ENCODE data around the gene ZFAND2A.
A peak's percentile ranks its signal among the peaks of the same experiment; 100 is the strongest.

ZFAND2A gene

DNA sequence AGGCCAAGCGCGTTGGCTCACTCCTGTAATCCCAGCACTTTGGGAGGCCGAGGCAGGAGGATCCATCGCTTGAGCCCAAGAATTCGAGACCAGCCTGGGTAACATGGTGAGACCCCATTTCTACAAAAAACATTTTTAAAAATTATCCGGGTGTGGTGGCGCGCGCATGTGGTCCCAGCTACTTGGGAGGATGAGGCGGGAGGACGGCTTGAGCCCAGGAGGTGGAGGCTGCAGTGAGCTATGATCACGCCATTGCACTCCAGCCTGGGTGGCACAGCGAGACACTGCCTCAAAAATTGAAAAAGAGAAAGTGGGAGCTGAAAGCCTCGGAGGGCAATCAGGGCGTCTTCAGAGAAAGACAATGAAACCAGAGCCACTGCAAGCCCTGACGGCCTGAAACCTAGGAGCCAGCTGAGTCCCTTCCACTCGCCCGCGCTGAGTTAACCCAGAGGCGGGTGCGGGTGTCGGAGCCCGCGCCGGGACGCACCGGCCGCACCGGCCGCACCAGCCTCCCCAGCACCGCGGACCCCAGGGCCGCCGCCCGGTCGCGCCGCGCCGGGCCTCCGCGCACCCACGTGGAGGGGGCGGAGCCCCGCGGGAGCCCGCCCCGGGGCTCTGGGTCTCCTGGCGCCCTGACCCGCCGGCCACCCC is 22.4 kb downstream of the ZFAND2A start:
- ATAC-seq, result peak; percentile 83
- TF ChIP-seq ZFP30 (CRISPR knock-in tag; IDR thresholded peaks at IDR 0.05), result no peak
- TF ChIP-seq, protein P1, sequence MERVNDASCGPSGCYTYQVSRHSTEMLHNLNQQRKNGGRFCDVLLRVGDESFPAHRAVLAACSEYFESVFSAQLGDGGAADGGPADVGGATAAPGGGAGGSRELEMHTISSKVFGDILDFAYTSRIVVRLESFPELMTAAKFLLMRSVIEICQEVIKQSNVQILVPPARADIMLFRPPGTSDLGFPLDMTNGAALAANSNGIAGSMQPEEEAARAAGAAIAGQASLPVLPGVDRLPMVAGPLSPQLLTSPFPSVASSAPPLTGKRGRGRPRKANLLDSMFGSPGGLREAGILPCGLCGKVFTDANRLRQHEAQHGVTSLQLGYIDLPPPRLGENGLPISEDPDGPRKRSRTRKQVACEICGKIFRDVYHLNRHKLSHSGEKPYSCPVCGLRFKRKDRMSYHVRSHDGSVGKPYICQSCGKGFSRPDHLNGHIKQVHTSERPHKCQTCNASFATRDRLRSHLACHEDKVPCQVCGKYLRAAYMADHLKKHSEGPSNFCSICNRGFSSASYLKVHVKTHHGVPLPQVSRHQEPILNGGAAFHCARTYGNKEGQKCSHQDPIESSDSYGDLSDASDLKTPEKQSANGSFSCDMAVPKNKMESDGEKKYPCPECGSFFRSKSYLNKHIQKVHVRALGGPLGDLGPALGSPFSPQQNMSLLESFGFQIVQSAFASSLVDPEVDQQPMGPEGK (CRISPR knock-in tag; IDR thresholded peaks at IDR 0.05; ENCODE audit: borderline replicate concordance), result no peak
- TF ChIP-seq, protein P2, sequence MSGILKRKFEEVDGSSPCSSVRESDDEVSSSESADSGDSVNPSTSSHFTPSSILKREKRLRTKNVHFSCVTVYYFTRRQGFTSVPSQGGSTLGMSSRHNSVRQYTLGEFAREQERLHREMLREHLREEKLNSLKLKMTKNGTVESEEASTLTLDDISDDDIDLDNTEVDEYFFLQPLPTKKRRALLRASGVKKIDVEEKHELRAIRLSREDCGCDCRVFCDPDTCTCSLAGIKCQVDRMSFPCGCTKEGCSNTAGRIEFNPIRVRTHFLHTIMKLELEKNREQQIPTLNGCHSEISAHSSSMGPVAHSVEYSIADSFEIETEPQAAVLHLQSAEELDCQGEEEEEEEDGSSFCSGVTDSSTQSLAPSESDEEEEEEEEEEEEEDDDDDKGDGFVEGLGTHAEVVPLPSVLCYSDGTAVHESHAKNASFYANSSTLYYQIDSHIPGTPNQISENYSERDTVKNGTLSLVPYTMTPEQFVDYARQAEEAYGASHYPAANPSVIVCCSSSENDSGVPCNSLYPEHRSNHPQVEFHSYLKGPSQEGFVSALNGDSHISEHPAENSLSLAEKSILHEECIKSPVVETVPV (CRISPR knock-in tag; IDR thresholded peaks at IDR 0.05), result no peak
- no peak for TF ChIP-seq ZNF8 (CRISPR knock-in tag; IDR thresholded peaks at IDR 0.05)

DNA sequence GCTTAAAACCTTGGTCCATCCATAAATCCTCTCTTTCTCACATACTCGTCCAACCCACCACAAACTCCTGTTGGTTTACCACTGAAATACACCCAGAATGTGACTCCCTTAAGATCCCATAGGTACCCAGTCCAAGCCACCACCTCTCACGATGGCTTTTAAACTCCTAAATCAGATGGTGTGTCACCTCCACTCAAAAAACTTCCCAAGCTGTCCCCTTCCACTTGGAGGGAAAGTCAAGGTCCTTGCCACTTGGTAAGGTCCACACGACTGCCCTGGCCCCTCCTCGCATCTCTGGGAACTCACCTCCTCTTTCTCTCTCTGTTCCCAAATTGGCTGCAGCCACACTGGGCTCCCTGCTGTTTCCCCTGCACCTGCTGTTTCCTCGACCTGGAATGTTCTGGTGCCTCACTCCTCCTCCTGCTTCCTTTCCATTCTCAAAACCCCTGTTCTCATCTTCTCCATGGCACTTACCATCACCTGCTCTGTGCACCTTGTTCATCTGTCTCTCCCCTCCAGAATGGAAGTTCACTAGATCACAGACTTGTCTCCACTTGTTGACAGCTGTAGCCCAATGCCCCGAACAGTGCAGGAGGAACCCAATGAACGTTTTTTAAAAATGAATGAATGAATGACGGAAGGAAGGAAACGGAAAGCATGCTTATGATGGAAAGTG is 23.0 kb downstream of the ZFAND2A start:
- ATAC-seq, result peak; percentile 13
- no peak for TF ChIP-seq ZC3H10 (CRISPR knock-in tag; IDR thresholded peaks at IDR 0.05)
- no peak for TF ChIP-seq ZNF565 (CRISPR knock-in tag; conservative IDR thresholded peaks at IDR 0.05; ENCODE audit: low read depth)
- no peak for TF ChIP-seq ZNF70 (CRISPR knock-in tag; IDR thresholded peaks at IDR 0.05)
- TF ChIP-seq, protein P3, sequence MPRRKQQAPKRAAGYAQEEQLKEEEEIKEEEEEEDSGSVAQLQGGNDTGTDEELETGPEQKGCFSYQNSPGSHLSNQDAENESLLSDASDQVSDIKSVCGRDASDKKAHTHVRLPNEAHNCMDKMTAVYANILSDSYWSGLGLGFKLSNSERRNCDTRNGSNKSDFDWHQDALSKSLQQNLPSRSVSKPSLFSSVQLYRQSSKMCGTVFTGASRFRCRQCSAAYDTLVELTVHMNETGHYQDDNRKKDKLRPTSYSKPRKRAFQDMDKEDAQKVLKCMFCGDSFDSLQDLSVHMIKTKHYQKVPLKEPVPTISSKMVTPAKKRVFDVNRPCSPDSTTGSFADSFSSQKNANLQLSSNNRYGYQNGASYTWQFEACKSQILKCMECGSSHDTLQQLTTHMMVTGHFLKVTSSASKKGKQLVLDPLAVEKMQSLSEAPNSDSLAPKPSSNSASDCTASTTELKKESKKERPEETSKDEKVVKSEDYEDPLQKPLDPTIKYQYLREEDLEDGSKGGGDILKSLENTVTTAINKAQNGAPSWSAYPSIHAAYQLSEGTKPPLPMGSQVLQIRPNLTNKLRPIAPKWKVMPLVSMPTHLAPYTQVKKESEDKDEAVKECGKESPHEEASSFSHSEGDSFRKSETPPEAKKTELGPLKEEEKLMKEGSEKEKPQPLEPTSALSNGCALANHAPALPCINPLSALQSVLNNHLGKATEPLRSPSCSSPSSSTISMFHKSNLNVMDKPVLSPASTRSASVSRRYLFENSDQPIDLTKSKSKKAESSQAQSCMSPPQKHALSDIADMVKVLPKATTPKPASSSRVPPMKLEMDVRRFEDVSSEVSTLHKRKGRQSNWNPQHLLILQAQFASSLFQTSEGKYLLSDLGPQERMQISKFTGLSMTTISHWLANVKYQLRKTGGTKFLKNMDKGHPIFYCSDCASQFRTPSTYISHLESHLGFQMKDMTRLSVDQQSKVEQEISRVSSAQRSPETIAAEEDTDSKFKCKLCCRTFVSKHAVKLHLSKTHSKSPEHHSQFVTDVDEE (CRISPR knock-in tag; IDR thresholded peaks at IDR 0.05), result no peak
- TF ChIP-seq ZFP30 (CRISPR knock-in tag; IDR thresholded peaks at IDR 0.05), result no peak
- TF ChIP-seq, protein P1 (CRISPR knock-in tag; IDR thresholded peaks at IDR 0.05; ENCODE audit: borderline replicate concordance), result no peak
- TF ChIP-seq SNAI2 (CRISPR knock-in tag; IDR thresholded peaks at IDR 0.05), result no peak
- TF ChIP-seq BACH2 (CRISPR knock-in tag; IDR thresholded peaks at IDR 0.05; ENCODE audit: borderline replicate concordance), result no peak
- TF ChIP-seq OSR1 (CRISPR knock-in tag; IDR thresholded peaks at IDR 0.05), result no peak
- TF ChIP-seq, protein P4, sequence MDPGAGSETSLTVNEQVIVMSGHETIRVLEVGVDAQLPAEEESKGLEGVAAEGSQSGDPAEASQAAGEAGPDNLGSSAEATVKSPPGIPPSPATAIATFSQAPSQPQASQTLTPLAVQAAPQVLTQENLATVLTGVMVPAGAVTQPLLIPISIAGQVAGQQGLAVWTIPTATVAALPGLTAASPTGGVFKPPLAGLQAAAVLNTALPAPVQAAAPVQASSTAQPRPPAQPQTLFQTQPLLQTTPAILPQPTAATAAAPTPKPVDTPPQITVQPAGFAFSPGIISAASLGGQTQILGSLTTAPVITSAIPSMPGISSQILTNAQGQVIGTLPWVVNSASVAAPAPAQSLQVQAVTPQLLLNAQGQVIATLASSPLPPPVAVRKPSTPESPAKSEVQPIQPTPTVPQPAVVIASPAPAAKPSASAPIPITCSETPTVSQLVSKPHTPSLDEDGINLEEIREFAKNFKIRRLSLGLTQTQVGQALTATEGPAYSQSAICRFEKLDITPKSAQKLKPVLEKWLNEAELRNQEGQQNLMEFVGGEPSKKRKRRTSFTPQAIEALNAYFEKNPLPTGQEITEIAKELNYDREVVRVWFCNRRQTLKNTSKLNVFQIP (CRISPR knock-in tag; IDR thresholded peaks at IDR 0.05; ENCODE audit: borderline replicate concordance, low read depth), result no peak
- no peak for TF ChIP-seq ESRRG (CRISPR knock-in tag; IDR thresholded peaks at IDR 0.05)

DNA sequence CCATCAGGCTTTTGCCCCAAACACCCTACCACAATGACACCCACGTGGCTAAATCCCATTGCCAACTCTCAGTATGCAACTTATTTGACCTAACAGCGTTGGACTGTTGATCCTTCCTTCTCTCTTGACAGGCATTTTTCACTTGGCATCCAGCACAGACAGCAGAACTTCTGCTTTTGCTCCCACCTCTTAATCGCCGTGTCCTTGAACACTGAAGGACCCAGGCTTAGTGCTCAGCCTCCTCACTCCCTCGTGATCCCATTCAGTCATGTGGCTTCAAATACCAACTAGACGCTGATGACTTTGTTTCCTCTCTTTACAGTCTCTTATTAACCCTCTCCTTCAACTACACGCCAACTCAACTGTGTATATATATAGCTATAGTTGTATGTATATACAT is 25.0 kb downstream of the ZFAND2A start:
- TF ChIP-seq ARNTL (CRISPR knock-in tag; IDR thresholded peaks at IDR 0.05; ENCODE audit: borderline replicate concordance, low read depth), result no peak
- ATAC-seq, result no peak

DNA sequence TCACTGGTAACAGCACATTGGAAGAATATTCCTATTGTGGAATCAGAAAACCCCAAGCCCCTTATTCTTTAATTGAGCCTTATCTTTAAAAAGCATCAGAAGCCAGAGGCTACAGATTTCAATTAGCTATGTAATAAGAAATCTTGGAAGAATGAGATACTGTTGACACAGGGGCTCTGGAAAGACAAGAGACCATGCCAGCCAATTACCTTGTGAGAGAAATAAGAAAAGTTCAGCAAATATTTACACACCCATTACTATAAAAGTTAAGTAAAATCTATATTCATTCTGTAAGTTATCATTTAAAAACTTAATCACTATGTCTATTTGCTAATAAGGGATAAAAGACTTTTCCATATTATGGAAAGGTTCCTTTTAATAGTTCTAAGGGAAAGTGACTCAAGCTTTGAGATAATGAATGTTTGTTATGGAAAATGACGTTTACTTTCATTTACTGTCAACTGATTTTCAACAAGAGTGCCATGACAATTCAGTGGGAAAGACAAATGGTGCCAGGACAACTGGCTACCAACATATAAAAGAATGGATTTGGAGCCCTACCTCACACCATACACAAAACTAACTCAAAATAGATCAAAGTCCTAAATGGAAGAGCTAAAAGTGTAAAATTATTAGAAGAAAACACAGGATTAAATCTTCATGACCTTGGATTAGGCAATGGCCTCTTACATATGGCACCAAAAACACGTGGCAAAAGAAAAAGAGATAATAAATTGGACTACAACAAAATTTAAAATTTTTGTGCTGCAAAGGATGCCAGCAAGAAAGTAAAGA is 28.3 kb downstream of the ZFAND2A start:
- no peak for ATAC-seq
- TF ChIP-seq ZFP3 (CRISPR knock-in tag; IDR thresholded peaks at IDR 0.05) (no peak), RARB (CRISPR knock-in tag; IDR thresholded peaks at IDR 0.05) (no peak), ZFP30 (CRISPR knock-in tag; IDR thresholded peaks at IDR 0.05) (no peak), ZNF70 (CRISPR knock-in tag; IDR thresholded peaks at IDR 0.05) (no peak), OSR1 (CRISPR knock-in tag; IDR thresholded peaks at IDR 0.05) (no peak), ISL1 (CRISPR knock-in tag; IDR thresholded peaks at IDR 0.05) (no peak), ZNF565 (CRISPR knock-in tag; conservative IDR thresholded peaks at IDR 0.05; ENCODE audit: low read depth) (no peak)
- TF ChIP-seq, protein P5, sequence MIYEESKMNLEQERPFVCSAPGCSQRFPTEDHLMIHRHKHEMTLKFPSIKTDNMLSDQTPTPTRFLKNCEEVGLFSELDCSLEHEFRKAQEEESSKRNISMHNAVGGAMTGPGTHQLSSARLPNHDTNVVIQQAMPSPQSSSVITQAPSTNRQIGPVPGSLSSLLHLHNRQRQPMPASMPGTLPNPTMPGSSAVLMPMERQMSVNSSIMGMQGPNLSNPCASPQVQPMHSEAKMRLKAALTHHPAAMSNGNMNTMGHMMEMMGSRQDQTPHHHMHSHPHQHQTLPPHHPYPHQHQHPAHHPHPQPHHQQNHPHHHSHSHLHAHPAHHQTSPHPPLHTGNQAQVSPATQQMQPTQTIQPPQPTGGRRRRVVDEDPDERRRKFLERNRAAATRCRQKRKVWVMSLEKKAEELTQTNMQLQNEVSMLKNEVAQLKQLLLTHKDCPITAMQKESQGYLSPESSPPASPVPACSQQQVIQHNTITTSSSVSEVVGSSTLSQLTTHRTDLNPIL (CRISPR knock-in tag; IDR thresholded peaks at IDR 0.05; ENCODE audit: low read depth), result no peak
- TF ChIP-seq, protein P1 (CRISPR knock-in tag; IDR thresholded peaks at IDR 0.05; ENCODE audit: borderline replicate concordance), result no peak
- TF ChIP-seq, protein P2 (CRISPR knock-in tag; IDR thresholded peaks at IDR 0.05), result no peak
